ENCODE measurements around the gene KLHL2. TPM values are rescaled to one million over a fixed set of nuclear protein-coding genes. Genes with fewer than 3 reads are reported as not detected.
"Not testable (repeated sequence)": the region's sequence is repeated elsewhere in the genome, so short reads cannot be mapped to it uniquely, and the experiment has no call there.

The KLHL2 gene
- total RNA-seq, 1 experiment from 2014 or later: 23.7 TPM

DNA sequence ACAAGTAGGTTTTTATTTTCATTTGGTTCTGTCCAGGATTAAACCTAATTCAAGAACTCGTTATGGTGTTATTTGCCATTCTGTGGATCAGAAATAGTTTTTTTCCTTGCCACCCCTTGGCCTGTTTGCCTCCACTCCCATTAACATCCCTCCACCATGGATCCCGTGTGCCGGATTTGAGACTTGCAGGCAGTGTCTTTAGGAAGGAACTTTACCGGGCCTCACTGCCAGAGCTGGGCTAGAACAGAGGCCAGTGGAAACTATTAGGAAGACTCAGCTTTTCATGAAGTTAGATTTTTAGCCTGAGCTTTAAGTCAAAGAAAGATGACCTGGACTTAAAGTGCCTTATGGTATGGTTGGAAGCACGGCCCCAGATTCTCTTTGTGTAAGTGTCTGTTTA is 2.4 kb downstream of the KLHL2 start:
- no peak for TF ChIP-seq EZH2 (IDR thresholded peaks at IDR 0.05; ENCODE audit: borderline replicate concordance, low read depth, low read length, poor library complexity, severe bottlenecking)
- TF ChIP-seq, protein P1, sequence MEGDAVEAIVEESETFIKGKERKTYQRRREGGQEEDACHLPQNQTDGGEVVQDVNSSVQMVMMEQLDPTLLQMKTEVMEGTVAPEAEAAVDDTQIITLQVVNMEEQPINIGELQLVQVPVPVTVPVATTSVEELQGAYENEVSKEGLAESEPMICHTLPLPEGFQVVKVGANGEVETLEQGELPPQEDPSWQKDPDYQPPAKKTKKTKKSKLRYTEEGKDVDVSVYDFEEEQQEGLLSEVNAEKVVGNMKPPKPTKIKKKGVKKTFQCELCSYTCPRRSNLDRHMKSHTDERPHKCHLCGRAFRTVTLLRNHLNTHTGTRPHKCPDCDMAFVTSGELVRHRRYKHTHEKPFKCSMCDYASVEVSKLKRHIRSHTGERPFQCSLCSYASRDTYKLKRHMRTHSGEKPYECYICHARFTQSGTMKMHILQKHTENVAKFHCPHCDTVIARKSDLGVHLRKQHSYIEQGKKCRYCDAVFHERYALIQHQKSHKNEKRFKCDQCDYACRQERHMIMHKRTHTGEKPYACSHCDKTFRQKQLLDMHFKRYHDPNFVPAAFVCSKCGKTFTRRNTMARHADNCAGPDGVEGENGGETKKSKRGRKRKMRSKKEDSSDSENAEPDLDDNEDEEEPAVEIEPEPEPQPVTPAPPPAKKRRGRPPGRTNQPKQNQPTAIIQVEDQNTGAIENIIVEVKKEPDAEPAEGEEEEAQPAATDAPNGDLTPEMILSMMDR (conservative IDR thresholded peaks at IDR 0.05; ENCODE audit: low read depth, low read length): no peak
- no peaks in the 10 kb centered on the region for H3K9me3 ChIP-seq (ENCODE audit: low read depth, low read length, poor library complexity, severe bottlenecking)
- ChIA-PET POLR2A (ENCODE audit: low non-redundant PET) (no interaction called here), CTCF (no interaction called here)
- BruUV-seq (replicated peaks): TSS peak; percentile 32
- peaks cover 19% of the 10 kb centered on the region for H3K4me1 ChIP-seq (ENCODE audit: insufficient read depth, low read length, poor library complexity, severe bottlenecking)
- H3K4me3 ChIP-seq (ENCODE audit: low read depth, low read length, poor library complexity, severe bottlenecking): no peak overlapping the region
- no peak for DNase-seq (ENCODE audit: low spot score)
- no peak overlapping the region for H3K27ac ChIP-seq (ENCODE audit: low read depth, low read length, poor library complexity, severe bottlenecking)
- no peaks in the 10 kb centered on the region for H3K27me3 ChIP-seq (replicated peaks; ENCODE audit: insufficient read depth, low read depth, low read length, poor library complexity)
- intact Hi-C loops (cut with micrococcal nuclease; ENCODE audit: unreplicated experiment): no loop called here
- no peaks in the 10 kb centered on the region for H3K36me3 ChIP-seq (ENCODE audit: insufficient read depth, low read length, poor library complexity, severe bottlenecking)

DNA sequence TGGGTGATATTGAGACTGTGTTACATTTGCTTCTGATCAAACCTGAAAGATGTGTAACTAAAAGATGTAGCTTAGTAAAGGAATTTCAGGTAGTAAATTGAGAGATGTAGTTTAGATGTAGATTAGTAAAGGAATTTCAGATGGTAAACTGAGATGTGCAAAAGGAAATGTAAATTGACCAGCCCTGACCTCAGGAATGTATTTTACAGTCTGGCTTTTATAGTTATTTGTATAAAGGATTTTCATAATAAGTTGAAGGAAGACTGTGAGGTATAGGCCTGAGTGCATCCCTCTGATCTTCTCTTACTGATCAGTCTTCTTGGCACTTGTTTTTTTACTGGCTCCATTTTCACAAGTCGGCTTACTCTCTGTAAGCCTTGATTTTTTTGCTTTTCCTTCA is 3.2 kb downstream of the KLHL2 start:
- CTCF ChIA-PET: no interaction called here
- Histone ChIP-seq H3K4me1 (ENCODE audit: insufficient read depth, low read length, poor library complexity, severe bottlenecking) (peaks cover 19% of the 10 kb centered on the region), H3K27me3 (replicated peaks; ENCODE audit: insufficient read depth, low read depth, low read length, poor library complexity) (no peaks in the 10 kb centered on the region), H3K36me3 (ENCODE audit: insufficient read depth, low read length, poor library complexity, severe bottlenecking) (no peaks in the 10 kb centered on the region), H3K4me3 (ENCODE audit: low read depth, low read length, poor library complexity, severe bottlenecking) (no peak overlapping the region), H3K9me3 (ENCODE audit: low read depth, low read length, poor library complexity, severe bottlenecking) (no peaks in the 10 kb centered on the region), H3K27ac (ENCODE audit: low read depth, low read length, poor library complexity, severe bottlenecking) (no peak overlapping the region)
- no TSS peak for BruUV-seq (replicated peaks)
- intact Hi-C loops (cut with micrococcal nuclease; ENCODE audit: unreplicated experiment): no loop called here
- no peak for DNase-seq (ENCODE audit: low spot score)
- POLR2A ChIA-PET (ENCODE audit: low non-redundant PET): no interaction called here
- TF ChIP-seq EZH2 (IDR thresholded peaks at IDR 0.05; ENCODE audit: borderline replicate concordance, low read depth, low read length, poor library complexity, severe bottlenecking): no peak
- TF ChIP-seq, protein P1 (conservative IDR thresholded peaks at IDR 0.05; ENCODE audit: low read depth, low read length): no peak

DNA sequence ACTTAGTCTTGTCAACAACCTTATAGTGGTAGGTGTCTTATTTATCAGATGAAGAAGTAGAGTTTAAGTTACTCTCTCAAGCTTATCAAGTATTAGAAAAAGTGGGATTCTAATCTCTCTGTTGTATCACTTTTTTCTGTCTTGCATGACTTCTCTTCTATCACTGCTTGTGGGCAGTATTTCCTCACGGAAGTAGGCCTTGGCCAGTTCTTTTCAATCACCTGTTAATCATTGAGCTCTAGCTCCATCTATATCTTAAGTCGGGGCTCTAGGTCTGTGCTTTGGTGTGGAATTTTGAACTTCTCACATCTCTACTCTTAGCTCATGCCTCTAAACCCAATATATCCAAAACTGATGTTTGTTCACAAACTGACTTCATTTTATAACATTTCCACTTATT is 5.3 kb downstream of the KLHL2 start:
- H3K27ac ChIP-seq (ENCODE audit: low read depth, low read length, poor library complexity, severe bottlenecking); DNase-seq (ENCODE audit: low spot score); POLR2A ChIA-PET (ENCODE audit: low non-redundant PET); H3K36me3 ChIP-seq (ENCODE audit: insufficient read depth, low read length, poor library complexity, severe bottlenecking); BruUV-seq (replicated peaks); H3K9me3 ChIP-seq (ENCODE audit: low read depth, low read length, poor library complexity, severe bottlenecking); intact Hi-C loops (cut with micrococcal nuclease; ENCODE audit: unreplicated experiment); H3K27me3 ChIP-seq (replicated peaks; ENCODE audit: insufficient read depth, low read depth, low read length, poor library complexity); CTCF ChIA-PET; H3K4me3 ChIP-seq (ENCODE audit: low read depth, low read length, poor library complexity, severe bottlenecking): not testable (repeated sequence)
- H3K4me1 ChIP-seq (ENCODE audit: insufficient read depth, low read length, poor library complexity, severe bottlenecking): peaks cover 13% of the 10 kb centered on the region

DNA sequence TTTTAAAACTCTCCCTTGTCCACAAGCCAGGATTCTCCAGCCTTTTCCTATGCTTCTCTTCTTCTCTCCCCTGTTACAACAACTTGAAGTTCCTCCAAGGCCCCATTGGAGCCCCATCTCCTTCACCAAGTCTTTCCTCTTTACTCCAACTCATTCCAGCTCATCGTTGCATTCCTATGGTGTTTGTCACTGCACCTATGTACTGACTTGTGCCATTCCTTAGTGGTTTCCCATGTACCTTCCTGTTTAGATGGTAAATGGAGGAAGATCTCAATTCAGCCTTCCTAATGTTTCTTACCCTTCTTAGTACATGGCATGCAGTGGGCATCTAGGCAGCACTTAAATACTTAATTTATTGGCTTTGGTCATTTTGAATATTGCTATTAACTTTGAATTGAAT is 6.0 kb downstream of the KLHL2 start:
- intact Hi-C loops (cut with micrococcal nuclease; ENCODE audit: unreplicated experiment); H3K9me3 ChIP-seq (ENCODE audit: low read depth, low read length, poor library complexity, severe bottlenecking); H3K36me3 ChIP-seq (ENCODE audit: insufficient read depth, low read length, poor library complexity, severe bottlenecking); BruUV-seq (replicated peaks); DNase-seq (ENCODE audit: low spot score); H3K27me3 ChIP-seq (replicated peaks; ENCODE audit: insufficient read depth, low read depth, low read length, poor library complexity); H3K4me3 ChIP-seq (ENCODE audit: low read depth, low read length, poor library complexity, severe bottlenecking); POLR2A ChIA-PET (ENCODE audit: low non-redundant PET); H3K27ac ChIP-seq (ENCODE audit: low read depth, low read length, poor library complexity, severe bottlenecking); CTCF ChIA-PET: not testable (repeated sequence)
- H3K4me1 ChIP-seq (ENCODE audit: insufficient read depth, low read length, poor library complexity, severe bottlenecking): peaks cover 13% of the 10 kb centered on the region

- CTCF ChIA-PET; H3K9me3 ChIP-seq (ENCODE audit: low read depth, low read length, poor library complexity, severe bottlenecking); POLR2A ChIA-PET (ENCODE audit: low non-redundant PET); H3K27ac ChIP-seq (ENCODE audit: low read depth, low read length, poor library complexity, severe bottlenecking); DNase-seq (ENCODE audit: low spot score); H3K36me3 ChIP-seq (ENCODE audit: insufficient read depth, low read length, poor library complexity, severe bottlenecking); BruUV-seq (replicated peaks); H3K4me1 ChIP-seq (ENCODE audit: insufficient read depth, low read length, poor library complexity, severe bottlenecking); H3K4me3 ChIP-seq (ENCODE audit: low read depth, low read length, poor library complexity, severe bottlenecking); H3K27me3 ChIP-seq (replicated peaks; ENCODE audit: insufficient read depth, low read depth, low read length, poor library complexity); intact Hi-C loops (cut with micrococcal nuclease; ENCODE audit: unreplicated experiment): not testable (repeated sequence)
Observed at GRCh38 chr4:165213991-165214709, 6.8 kb downstream of the KLHL2 start.

- H3K4me3 ChIP-seq (ENCODE audit: low read depth, low read length, poor library complexity, severe bottlenecking); POLR2A ChIA-PET (ENCODE audit: low non-redundant PET); H3K27me3 ChIP-seq (replicated peaks; ENCODE audit: insufficient read depth, low read depth, low read length, poor library complexity); CTCF ChIA-PET; H3K36me3 ChIP-seq (ENCODE audit: insufficient read depth, low read length, poor library complexity, severe bottlenecking); H3K9me3 ChIP-seq (ENCODE audit: low read depth, low read length, poor library complexity, severe bottlenecking); intact Hi-C loops (cut with micrococcal nuclease; ENCODE audit: unreplicated experiment); H3K27ac ChIP-seq (ENCODE audit: low read depth, low read length, poor library complexity, severe bottlenecking); H3K4me1 ChIP-seq (ENCODE audit: insufficient read depth, low read length, poor library complexity, severe bottlenecking); BruUV-seq (replicated peaks); DNase-seq (ENCODE audit: low spot score): not testable (repeated sequence)
Observed at GRCh38 chr4:165215034-165215751, 7.8 kb downstream of the KLHL2 start.
